Kidney tubule cell (primary cell): Measurements from ENCODE around the gene FGD4.
A peak's percentile ranks its signal among the peaks of the same experiment; 100 is the strongest.

Experiments
- DNase-seq: peaks from one replicate; pipeline ENCODE4 v3.0.0-alpha.2; 2018; ENCODE audit warnings: low spot score

The FGD4 gene

GRCh38 chr12:32606443-32606842 is 207.1 kb downstream of the FGD4 start:
- no peak for DNase-seq

DNA sequence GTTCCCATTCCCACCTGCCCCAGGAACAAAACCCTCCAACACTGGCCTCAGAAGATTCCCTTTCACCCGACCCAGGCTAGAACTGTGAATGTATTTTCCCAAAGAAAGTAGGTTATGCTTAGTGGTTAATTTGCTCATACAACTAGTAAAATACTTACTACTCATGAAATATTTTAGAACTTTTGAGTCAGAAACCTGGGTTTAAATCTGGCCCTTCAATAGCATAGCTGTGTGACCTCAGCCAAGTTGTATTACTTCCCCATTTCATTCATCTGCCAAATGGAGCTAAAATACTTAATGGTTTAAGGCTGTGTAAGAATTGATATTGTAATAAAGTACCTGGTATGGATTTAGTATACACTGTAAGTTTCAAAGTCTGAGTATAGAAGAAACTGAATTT is 210.6 kb downstream of the FGD4 start:
- DNase-seq = no peak

- no peak for DNase-seq
Measured at GRCh38 chr12:32611986-32612385, 212.6 kb downstream of the FGD4 start.

DNA sequence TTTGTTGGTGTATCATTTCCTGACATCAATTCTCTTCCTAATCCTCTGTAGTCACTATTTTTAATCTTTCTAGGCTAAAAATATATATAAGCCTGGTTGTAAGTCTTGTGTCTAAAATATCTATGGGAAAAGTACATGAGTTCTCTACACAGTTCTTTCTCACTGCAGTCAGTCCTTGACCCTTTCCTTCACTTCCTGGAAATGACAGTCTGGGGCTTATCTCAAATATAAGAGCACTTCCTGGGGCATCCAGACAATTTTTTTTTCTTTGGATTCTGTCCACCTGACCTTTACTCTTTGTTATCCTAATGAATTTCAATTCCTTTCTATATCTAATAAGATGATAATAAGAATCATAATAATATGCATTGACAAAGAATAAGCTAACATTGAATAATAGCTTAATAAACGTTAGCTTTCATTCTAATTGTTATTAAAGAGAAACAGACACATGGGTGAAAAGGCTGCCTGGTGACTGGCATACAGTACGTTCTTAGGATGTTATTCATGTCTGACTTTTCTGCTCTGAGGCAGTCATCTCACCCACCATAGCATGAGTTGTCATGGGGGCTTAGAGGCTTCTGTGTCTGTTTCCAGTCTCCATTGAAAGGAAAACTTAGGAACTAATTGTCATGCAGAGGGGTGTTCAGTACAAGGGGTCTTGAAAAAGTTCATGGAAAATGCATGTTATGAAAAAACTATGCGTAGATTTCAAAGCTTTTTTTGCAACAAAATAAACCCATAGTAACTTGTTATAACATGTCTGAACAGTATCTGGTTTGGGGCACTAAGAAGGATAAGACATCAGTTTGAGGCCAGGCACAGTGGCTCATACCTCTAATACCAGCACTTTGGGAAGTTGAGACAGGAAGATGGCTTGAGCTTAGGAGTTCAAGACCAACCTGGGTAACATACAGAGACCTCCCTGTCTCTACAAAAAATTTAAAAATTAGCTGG is 213.6 kb downstream of the FGD4 start:
- DNase-seq = no peak

DNA sequence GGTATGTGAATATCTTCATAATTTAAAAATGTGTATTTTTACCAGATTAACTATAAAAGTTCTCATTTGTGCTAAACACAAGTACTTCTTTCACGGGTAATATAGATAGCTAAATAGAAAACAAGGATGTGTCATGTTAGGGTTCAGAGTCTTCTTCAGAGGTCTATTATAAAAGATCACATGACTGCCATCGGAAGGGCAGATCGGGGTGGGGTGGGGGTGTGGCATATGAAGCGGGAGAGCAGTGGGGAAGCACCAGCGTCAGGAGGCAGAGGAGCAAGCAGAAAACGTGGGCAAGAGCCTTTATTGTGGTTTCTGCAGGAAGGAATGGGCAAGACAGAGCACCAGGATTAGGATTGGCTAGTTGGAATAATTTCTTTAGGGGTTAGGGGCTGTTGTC is 216.1 kb downstream of the FGD4 start:
- no peak for DNase-seq

GRCh38 chr12:32617534-32617933 is 218.2 kb downstream of the FGD4 start:
- DNase-seq = no peak

GRCh38 chr12:32618115-32618514 is 218.8 kb downstream of the FGD4 start:
- DNase-seq = no peak

DNA sequence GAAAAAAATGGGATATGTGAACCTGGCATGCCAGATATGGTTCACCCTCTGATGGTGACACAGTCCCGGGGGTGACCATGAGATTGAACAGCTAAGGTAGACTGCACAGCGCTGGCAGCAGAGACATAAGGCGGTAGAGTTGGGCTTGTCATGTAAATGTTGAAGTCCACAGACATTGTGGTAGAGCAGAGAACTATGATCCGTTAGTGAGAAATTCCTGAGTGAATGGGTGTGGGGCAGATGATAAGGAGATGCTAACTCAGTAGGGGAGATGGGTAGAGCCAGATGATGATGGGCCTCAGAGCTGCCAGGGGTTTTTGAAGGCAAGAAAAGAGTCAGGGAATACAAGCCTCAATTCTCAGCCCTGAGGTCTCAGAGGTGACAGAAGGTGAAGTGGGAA is 228.6 kb downstream of the FGD4 start:
- no peak for DNase-seq

- DNase-seq = no peak
Measured at GRCh38 chr12:32641287-32641901, 242.0 kb downstream of the FGD4 start.

- DNase-seq = no peak
Measured at GRCh38 chr12:32644431-32644830, 245.1 kb downstream of the FGD4 start.

DNA sequence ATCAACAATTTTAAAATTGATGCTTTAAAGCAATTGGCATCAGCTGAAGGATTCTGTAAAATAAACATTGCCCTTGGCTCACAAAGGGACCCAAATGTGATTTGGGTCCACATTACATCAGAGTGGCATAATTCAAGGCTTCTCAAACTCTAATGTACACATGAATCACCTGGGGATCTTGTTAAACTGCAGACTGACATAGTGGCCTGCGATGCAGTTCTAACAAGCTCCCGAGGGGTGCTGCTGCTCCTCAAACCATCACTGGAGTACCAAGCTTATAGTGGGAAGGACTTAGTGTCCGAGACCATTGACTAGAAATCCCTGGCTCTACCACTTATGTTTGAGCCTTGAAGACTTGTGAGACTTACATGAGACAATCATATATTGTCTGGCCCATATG is 247.9 kb downstream of the FGD4 start:
- DNase-seq = no peak

- DNase-seq = peak; percentile 47
Measured at GRCh38 chr12:32650508-32650907, 251.2 kb downstream of the FGD4 start.

DNA sequence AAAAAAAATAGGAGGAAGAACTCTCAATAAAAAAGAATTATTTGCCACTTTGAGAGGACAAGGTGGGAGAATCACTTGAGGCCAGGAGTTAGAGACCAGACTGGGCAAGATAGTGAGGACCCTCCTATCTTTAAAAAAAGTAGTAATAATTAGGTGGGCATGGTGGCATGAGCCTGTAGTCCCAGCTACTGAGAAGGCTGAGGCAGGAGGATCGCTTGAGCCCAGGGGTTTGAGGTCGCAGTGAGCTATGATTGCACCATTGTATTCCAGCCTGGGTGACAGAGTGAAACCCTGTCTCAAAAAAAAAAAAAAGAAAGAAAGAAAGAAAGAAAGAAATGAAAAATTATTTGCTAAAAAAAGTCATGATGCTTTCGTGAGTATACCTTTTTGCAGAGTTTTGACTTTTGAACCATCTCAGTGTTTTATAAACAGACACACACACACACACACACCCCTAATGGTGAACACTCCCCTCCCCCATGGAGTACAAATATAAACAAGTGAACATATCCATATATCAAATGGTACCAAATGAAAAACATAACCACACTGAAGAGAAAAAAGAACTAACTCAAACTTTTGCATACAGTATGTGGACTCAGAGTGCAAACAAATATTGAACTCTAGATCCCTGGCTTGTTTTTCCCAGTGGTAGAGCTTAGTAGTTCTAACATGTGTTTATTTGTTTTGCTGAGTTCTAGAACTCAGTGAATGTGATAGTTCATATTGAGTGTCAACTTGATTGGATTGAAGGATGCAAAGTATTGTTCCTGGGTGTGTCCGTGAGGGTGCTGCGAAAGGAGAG is 252.0 kb downstream of the FGD4 start:
- DNase-seq = no peak

DNA sequence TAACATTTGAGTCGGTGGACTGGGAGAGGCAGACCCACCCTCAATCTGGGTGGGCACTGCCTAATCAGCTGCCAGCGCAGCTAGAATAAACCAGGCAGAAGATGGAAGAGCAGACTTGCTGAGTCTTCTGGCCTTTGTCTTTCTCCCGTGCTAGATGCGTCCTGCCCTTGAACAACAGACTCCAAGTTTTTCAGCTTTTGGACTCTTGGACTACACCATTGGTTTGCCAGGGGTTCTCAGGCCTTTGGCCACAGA is 252.5 kb downstream of the FGD4 start:
- no peak for DNase-seq

DNA sequence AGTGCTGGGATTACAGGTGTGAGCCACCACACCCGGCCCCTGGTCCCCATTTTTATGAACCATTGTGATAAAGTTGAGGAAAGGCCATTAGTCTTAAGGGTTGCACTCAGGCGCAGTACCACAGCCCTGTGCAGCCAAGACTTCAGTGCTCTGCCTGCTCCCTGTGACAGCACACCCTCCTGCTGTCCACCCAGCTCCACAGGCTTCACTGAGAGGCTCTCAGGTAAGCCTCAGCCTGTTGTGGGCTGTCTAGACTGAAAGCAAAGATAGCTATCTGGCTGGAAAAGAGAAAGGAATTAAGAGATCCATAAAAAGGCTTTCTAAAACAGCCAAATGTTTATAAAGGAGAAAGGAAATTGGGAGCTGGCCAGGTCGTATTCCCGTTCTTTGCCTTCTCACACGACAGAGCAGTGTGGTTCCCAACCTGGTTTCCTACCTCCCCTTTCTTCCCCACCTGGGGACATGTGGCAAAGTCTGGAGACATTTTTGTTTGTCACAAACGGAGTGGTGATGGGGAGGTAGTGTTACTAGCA is 260.6 kb downstream of the FGD4 start:
- DNase-seq = no peak

GRCh38 chr12:32661706-32662105 is 262.3 kb downstream of the FGD4 start:
- no peak for DNase-seq

- DNase-seq = no peak
Measured at GRCh38 chr12:32662665-32663064, 263.3 kb downstream of the FGD4 start.

DNA sequence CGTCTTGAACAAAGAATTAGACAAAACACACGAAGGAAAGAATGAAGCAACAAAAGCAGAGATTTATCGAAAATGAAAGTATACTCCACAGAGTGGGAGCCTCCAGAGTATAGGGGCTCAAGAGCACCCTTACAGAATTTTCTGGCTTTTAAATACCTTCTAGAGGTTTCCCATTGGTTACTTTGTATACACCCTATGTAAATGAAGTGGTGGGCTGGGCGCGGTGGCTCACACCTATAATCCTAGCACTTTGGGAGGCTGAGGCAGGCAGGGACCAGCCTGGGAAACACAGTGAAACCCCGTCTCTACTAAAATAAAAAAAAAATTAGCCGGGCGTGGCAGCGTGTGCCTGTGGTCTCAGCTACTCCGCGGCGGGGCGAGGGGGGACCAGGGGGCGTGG is 266.7 kb downstream of the FGD4 start:
- no peak for DNase-seq

- no peak for DNase-seq
Measured at GRCh38 chr12:32669584-32669983, 270.2 kb downstream of the FGD4 start.

DNA sequence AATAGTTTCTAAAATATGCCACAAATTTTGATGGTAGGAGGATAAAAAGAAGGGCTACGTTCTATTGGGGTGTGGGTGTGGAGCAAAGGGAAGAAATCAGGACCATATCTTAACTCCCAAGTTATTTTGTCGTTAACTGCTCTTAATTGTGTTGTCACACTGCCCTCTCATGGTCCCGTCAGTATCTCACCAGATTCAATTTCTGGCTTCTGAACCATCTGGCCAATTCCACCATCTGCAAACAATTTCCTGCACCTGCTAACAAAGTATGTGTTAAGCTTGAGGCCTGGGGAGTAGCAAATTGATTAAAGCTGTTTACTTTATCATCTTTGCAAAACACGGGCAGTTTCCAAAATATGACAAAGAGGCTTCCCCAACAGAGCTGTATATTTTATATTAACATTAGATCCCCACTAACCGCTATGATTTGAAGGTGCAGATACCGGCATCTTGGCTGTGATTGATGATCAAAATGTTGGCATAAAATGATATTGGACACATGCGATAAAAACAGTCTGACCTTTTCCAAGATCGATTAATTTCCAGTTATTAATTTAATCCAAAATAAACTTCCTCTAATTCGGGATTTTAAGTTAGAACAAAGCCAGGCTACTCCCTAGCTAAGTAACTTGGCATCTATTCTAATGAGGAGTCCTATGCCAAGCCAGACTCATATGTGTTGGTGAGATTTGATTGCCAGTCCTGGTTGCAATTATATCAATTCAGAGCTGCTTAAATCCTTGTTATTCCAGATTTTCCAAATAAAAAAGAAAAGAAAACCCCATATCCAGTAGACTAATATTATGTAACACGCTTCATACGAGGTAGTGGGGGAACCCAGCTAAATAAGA is 272.8 kb downstream of the FGD4 start:
- DNase-seq = peak; percentile 61

- DNase-seq = peak; percentile 98
Measured at GRCh38 chr12:32679091-32679919, 279.9 kb downstream of the FGD4 start, which contains the start of gene DNM1L. Gene DNM1L (plus strand): TSS chr12:32679301. CDS start chr12:32679364, 63 bp downstream.
